ENCODE results near the gene NCOR1. TPM values are rescaled to one million over a fixed set of nuclear protein-coding genes. Genes with fewer than 3 reads are reported as not detected.

The NCOR1 gene
- total RNA-seq, 1 donor, result 86.9 TPM

DNA sequence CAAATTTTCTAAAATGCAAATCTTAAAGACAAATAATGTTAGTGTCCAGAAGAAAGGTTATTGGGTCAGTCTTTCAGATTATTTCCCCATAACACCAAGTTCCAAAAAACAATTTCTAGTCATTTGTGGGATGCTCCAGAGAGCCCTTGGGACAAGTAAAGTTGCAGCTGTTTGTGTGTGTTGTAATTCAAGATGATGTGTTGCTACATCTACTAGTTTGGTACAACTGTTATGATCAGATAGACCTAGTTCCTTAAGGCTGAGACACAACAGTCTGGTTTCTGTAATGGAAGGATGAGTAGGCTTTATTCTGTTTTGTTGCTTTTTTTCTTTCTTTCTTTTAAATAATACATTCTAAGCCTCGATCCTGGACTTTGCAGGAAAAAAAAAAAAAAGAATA, 43.6 kb upstream of the NCOR1 start:
- no peaks in the 10 kb centered on the region for H4K20me1 ChIP-seq (ENCODE audit: insufficient read depth, low read length)

DNA sequence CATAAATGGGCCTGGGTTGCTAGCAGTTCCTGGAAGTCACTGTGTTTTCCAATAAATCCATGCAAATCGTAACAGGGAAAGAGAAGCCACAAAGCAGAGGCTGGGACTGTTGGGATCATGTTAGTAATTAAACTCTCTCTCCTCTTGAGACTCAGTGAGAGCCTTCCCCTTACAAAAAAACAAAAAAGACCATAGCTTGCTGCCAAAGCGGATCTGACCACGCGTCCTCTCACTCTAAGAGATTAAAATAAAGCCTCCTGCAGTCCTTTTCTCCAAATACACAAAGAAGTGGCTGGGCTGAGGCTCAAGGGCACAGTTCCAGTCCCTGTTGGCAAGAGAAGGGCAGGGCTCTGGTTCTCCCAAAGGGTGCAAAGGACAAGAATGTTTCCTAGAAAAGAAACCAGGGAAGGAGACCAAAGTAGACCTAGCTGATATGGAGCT, 40.2 kb upstream of the NCOR1 start:
- H3K27ac ChIP-seq (ENCODE audit: low read depth, low read length), result peak overlapping the region; percentile 58
- H3K79me2 ChIP-seq (ENCODE audit: insufficient read depth, low read length), result peaks cover 2% of the 10 kb centered on the region
- H3K4me2 ChIP-seq (ENCODE audit: insufficient read depth, low read length), result peak overlapping the region; percentile 79
- no peaks in the 10 kb centered on the region for H3K27me3 ChIP-seq (ENCODE audit: insufficient read depth, low read length)
- peak overlapping the region; percentile 59 for H2AFZ ChIP-seq (ENCODE audit: low read length)
- peak overlapping the region; percentile 45 for H3K4me3 ChIP-seq (ENCODE audit: insufficient read depth, low read length)
- TF ChIP-seq, protein P1, sequence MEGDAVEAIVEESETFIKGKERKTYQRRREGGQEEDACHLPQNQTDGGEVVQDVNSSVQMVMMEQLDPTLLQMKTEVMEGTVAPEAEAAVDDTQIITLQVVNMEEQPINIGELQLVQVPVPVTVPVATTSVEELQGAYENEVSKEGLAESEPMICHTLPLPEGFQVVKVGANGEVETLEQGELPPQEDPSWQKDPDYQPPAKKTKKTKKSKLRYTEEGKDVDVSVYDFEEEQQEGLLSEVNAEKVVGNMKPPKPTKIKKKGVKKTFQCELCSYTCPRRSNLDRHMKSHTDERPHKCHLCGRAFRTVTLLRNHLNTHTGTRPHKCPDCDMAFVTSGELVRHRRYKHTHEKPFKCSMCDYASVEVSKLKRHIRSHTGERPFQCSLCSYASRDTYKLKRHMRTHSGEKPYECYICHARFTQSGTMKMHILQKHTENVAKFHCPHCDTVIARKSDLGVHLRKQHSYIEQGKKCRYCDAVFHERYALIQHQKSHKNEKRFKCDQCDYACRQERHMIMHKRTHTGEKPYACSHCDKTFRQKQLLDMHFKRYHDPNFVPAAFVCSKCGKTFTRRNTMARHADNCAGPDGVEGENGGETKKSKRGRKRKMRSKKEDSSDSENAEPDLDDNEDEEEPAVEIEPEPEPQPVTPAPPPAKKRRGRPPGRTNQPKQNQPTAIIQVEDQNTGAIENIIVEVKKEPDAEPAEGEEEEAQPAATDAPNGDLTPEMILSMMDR (IDR thresholded peaks at IDR 0.05; ENCODE audit: extremely low read depth, low read depth, low read length), result no peak
- H3K4me1 ChIP-seq (ENCODE audit: insufficient read depth, low read length), result peaks cover 16% of the 10 kb centered on the region
- no peaks in the 10 kb centered on the region for H3K36me3 ChIP-seq (ENCODE audit: insufficient read depth, low read length)
- H3K9me3 ChIP-seq (ENCODE audit: low read depth, low read length), result no peaks in the 10 kb centered on the region
- DNase-seq (ENCODE audit: insufficient read length, low spot score, missing footprints), result peak; percentile 37
- no peaks in the 10 kb centered on the region for H4K20me1 ChIP-seq (ENCODE audit: insufficient read depth, low read length)

More for the DNA sequence above, 43.6 kb upstream of the NCOR1 start:
- Histone ChIP-seq H3K79me2 (ENCODE audit: insufficient read depth, low read length) (no peaks in the 10 kb centered on the region), H3K4me1 (ENCODE audit: insufficient read depth, low read length) (peaks cover 16% of the 10 kb centered on the region), H3K4me2 (ENCODE audit: insufficient read depth, low read length) (no peak overlapping the region), H3K9me3 (ENCODE audit: low read depth, low read length) (no peaks in the 10 kb centered on the region), H3K36me3 (ENCODE audit: insufficient read depth, low read length) (no peaks in the 10 kb centered on the region), H3K27ac (ENCODE audit: low read depth, low read length) (no peak overlapping the region), H3K27me3 (ENCODE audit: insufficient read depth, low read length) (no peaks in the 10 kb centered on the region), H3K4me3 (ENCODE audit: insufficient read depth, low read length) (no peak overlapping the region), H2AFZ (ENCODE audit: low read length) (no peak overlapping the region)
- peak; percentile 60 for DNase-seq (ENCODE audit: insufficient read length, low spot score, missing footprints)
- TF ChIP-seq, protein P1 (IDR thresholded peaks at IDR 0.05; ENCODE audit: extremely low read depth, low read depth, low read length), result no peak

DNA sequence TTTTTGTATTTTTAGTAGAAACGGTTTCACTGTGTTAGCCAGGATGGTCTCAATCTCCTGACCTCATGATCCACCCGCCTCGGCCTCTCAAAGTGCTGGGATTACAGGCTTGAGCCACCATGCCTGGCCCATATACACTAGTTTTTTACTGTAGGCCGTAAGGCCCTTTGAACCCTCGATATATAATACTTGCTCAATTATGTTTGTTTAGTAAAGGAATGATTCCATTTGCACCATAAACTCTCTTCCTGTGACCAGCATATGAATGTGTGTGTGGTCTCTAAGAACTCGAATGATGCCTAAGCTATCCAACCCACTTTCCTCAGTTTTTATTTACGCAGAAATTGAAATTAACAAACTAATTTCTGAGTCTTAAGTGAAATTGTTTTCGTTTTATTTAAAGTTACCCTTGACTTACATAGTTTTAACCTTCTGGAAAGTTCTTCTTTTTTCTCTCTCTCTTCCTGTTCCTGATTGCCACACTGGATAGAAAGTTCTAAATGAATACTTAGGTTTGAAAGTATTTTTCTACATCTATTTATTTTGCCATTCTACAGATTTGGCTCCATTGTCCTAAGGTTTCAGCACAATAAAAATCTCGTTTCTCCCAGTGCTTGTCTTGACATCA, 39.6 kb upstream of the NCOR1 start:
- Histone ChIP-seq H3K79me2 (ENCODE audit: insufficient read depth, low read length) (peaks cover 2% of the 10 kb centered on the region), H3K27me3 (ENCODE audit: insufficient read depth, low read length) (no peaks in the 10 kb centered on the region), H3K9me3 (ENCODE audit: low read depth, low read length) (no peaks in the 10 kb centered on the region), H2AFZ (ENCODE audit: low read length) (peak overlapping the region; percentile 59), H3K36me3 (ENCODE audit: insufficient read depth, low read length) (no peaks in the 10 kb centered on the region), H4K20me1 (ENCODE audit: insufficient read depth, low read length) (no peaks in the 10 kb centered on the region), H3K4me3 (ENCODE audit: insufficient read depth, low read length) (peak overlapping the region; percentile 45), H3K4me1 (ENCODE audit: insufficient read depth, low read length) (peaks cover 20% of the 10 kb centered on the region), H3K27ac (ENCODE audit: low read depth, low read length) (peak overlapping the region; percentile 58), H3K4me2 (ENCODE audit: insufficient read depth, low read length) (peak overlapping the region; percentile 79)
- no peak for DNase-seq (ENCODE audit: insufficient read length, low spot score, missing footprints)
- TF ChIP-seq, protein P1 (IDR thresholded peaks at IDR 0.05; ENCODE audit: extremely low read depth, low read depth, low read length), result no peak

DNA sequence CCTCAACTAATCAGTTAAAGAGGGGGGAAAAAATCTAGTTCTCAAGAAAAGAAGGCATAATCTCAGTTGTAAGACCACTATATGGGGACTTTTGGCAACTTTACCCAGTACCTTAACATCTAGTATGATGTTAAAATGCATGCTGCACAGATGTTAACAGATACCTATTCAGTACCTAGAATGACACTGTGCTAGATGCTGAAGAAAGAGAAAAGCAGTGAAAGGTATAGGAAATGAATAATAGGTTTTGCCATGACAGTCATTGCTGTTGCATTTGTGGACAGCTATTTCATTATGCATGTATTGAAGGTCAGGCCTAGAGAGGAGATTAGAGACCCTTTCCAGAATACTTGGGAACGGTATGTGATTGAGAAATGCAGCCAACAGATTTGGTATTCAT, 36.2 kb upstream of the NCOR1 start:
- Histone ChIP-seq H3K27ac (ENCODE audit: low read depth, low read length) (no peak overlapping the region), H2AFZ (ENCODE audit: low read length) (no peak overlapping the region), H3K4me2 (ENCODE audit: insufficient read depth, low read length) (no peak overlapping the region), H3K4me3 (ENCODE audit: insufficient read depth, low read length) (no peak overlapping the region), H3K79me2 (ENCODE audit: insufficient read depth, low read length) (peaks cover 2% of the 10 kb centered on the region), H3K4me1 (ENCODE audit: insufficient read depth, low read length) (peaks cover 25% of the 10 kb centered on the region), H3K9me3 (ENCODE audit: low read depth, low read length) (no peaks in the 10 kb centered on the region), H3K36me3 (ENCODE audit: insufficient read depth, low read length) (no peaks in the 10 kb centered on the region), H4K20me1 (ENCODE audit: insufficient read depth, low read length) (no peaks in the 10 kb centered on the region), H3K27me3 (ENCODE audit: insufficient read depth, low read length) (no peaks in the 10 kb centered on the region)
- TF ChIP-seq, protein P1 (IDR thresholded peaks at IDR 0.05; ENCODE audit: extremely low read depth, low read depth, low read length), result no peak
- no peak for DNase-seq (ENCODE audit: insufficient read length, low spot score, missing footprints)
